GM19351 (cell line): ENCODE measurements around the gene STRN.

Experiments used
- ATAC-seq: cut with Tn5 transposase; IDR thresholded peaks from one replicate; pipeline ENCODE4 v1.9.1; 2021; ENCODE audit warnings: mild to moderate bottlenecking, moderate library complexity; ENCODE audit not compliant: unreplicated experiment

Gene STRN

DNA sequence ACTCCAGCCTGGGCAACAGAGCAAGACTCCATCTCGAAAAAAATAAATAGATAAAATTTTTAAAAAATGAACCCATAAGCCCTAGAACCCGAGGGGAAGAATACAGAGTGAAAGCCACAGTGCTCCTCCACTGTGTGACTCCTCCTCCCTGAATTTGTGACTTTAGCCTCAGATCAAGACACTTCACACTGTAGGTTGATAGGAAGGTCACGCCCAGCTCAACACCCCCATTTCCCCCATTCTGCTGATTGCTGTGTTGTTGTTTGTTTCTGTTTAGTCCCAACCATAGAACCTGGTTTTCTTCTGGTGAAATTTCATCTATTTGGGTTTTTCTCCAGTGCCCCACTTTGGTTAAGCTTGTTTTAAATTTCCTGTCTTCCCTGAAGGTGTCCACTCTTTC, 167.6 kb downstream of the STRN start:
- no peak for ATAC-seq

DNA sequence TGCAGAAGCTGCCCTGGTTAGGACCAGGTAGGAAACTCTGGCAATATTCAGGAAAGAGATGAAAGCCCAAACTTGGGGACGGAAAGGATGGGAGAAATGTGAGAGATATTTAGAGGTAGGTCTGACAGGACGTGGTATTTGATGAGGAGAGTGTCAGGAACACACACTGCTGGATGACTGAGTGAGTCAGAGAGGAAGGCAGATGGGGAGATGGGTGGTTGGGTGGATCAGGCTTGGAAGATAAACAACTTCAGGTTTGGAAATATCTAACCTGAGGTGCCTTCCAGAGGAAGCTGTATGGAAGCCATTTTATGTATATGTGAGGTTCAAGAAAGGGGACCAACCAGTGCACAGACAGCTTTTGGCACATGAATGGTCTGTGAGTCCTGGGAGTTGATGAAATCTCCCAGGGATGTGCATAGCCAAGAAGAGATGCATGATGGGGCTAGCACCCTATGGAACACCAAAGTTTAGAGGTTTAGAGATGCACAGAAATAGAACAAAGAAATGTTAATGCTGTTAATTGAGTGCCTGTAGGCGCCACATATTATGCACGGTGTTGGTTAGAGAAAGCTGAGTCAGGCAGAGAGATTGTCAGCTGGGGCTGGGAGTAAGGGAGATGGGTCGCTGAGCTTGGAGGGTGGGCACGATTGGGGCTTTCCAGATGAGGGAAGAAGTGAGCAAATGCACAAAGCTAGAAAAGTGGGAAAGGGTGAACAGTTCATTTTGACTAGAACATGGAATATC, 168.8 kb downstream of the STRN start:
- no peak for ATAC-seq
